NB4 (cell line): Measurements from ENCODE around the gene AFF3.
"Not testable (repeated sequence)": the region's sequence is repeated elsewhere in the genome, so short reads cannot be mapped to it uniquely, and the experiment has no call there.

Source experiments
- DNase-seq: peaks from one replicate; pipeline ENCODE4 v3.0.0; 2010; ENCODE audit warnings: low read depth
- H3K4me3 ChIP-seq: one replicate; pipeline ENCODE4 v1.5.1; 2011; ENCODE audit warnings: mild to moderate bottlenecking, low read depth, low read length, moderate library complexity
- CTCF ChIP-seq: IDR thresholded peaks from one replicate; pipeline ENCODE4 v1.5.1; 2012; ENCODE audit warnings: low read depth, low read length
- MYC ChIP-seq: IDR thresholded peaks from 2 replicates; pipeline ENCODE4 v1.6.1; 2011; ENCODE audit warnings: low read depth, low read length
- POLR2A ChIP-seq: IDR thresholded peaks from 2 replicates; pipeline ENCODE4 v1.6.1; 2011; ENCODE audit warnings: mild to moderate bottlenecking; ENCODE audit not compliant: insufficient read length; ENCODE audit errors: extremely low read depth
- TF ChIP-seq, protein P1 (sequence below): IDR thresholded peaks from 2 replicates; pipeline ENCODE4 v1.6.1; 2011; ENCODE audit warnings: low read depth, low read length

Gene AFF3

DNA sequence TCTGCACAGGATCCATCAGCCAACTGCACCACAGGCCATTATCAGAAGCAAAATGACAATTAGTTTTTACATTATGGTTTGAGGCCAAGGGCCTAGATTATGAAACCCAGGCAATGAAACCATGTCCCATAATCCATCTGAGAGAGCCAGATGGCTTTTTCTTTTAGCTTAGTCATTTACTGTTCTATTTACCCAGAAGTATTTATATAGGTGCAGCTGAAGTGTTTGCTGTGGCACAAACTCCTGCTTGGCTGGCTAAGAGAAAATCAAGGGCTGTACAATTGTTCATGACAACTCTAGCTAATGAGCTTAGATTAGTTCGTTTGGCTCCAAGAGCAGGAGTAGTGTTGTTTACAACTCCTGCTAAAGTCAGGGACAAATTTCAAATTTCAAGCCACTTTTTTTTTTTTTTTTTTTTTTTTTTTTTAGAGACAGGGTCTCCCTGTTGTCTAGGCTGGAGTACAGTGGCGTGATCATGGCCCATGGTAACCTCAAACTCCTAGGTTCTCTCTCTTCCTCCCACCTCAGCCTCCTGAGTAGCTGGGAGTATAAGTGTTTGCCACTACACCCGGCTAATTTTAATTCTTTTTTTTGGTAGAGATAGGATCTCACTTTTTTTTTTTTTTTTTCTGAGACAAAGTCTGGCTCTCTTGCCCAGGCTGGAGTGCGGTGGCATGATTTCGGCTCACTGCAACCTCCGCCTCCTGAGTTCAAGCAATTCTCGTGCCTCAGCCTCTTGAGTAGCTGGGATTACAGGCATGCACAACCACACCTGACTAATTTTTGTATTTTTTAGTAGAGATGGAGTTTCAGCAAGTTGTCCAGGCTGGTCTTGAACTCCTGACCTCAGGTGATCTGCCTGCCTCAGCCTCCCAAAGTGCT is 634.2 kb downstream of the AFF3 start:
- no peak for TF ChIP-seq CTCF
- no peak for TF ChIP-seq MYC
- no peak for TF ChIP-seq POLR2A
- TF ChIP-seq, protein P1, sequence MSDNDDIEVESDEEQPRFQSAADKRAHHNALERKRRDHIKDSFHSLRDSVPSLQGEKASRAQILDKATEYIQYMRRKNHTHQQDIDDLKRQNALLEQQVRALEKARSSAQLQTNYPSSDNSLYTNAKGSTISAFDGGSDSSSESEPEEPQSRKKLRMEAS: no peak
- DNase-seq: peak; percentile 22
- no peak overlapping the region for H3K4me3 ChIP-seq

DNA sequence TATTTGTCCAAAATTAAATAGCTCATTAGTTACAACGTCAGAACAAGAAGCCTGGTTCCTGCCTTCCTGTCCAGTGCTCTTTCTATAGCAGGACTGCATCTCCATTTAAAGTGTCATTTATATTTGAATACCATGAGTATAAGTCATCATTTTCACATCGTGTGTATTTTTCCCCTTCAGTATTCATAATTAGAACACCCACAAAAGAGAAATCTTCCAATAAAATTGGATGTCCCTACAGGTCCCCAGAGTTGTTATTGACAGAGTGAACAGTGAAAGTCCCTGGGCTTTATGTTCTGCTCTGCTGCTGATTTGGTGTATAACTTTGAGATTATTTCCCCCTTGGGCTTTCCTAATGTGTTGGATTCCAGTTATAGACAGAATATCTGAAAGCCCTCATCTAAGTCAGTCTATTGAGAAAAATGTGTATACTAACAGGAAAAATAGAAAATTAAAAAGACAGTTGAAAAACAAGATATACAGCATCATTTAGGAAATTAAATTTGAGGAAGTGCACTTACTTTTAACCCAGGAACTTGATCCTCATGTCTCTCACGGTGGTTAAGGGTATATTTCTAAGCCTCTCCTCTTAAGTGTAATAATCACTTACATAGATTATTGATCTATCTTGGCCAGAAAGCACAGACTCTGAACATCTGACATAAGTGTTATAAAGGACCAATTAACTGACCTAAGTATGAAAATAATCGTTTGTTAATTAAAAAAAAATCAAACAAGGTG is 637.4 kb downstream of the AFF3 start:
- TF ChIP-seq, protein P1: no peak
- TF ChIP-seq MYC: no peak
- TF ChIP-seq CTCF: no peak
- TF ChIP-seq POLR2A: no peak
- no peak for DNase-seq
- no peak overlapping the region for H3K4me3 ChIP-seq

DNA sequence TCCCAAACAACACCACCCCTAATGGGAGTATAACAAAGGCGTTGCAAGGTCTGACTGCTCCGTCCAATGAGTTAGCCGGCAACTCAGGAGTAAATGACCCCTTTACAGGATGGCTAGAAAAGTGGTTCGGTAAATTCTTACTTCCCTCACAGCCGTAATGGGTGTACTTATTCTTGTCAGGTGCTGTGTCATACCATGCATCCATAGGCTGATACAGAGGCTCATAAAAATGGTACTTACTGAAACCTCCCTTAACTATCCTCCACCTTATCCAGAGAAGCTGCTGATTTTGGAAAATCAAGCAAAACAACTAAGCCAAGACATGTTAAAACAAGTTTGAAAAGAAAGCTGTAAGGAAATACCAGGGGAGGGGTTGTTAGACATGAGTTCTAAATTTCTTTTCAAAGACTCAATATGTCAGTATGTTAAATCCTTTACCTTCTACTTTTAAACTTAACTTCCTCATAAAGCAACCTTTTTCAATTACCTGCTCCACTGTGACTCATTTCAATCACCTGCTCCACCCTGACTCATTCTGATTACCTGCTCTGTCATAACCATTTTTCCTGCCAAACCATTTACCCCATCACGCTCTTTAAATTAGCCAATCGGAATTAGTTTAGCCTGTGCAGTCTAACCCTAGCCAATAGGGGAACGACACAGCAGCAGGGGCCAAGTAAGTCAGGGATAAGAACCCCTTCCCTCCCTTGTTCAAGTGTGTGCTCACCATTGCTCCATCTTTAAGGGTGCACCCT is 638.6 kb downstream of the AFF3 start:
- not testable (repeated sequence) for H3K4me3 ChIP-seq, DNase-seq

- no peak for DNase-seq
- H3K4me3 ChIP-seq: no peak overlapping the region
- no peak for TF ChIP-seq CTCF
- no peak for TF ChIP-seq MYC
- TF ChIP-seq, protein P1: no peak
- no peak for TF ChIP-seq POLR2A
Observed at GRCh38 chr2:99496021-99496420, 646.4 kb downstream of the AFF3 start.
